HepG2 (cell line): Measurements from ENCODE around the gene TJP2. TPM values are rescaled to one million over a fixed set of nuclear protein-coding genes. Genes with fewer than 3 reads are reported as not detected.

Source experiments
- ARNT2 ChIP-seq: sonication (generic); formaldehyde crosslinking; IDR thresholded peaks from 2 replicates; pipeline ENCODE4 v1.8.0; 2022; ENCODE audit warnings: mild to moderate bottlenecking, low read depth, missing genetic modification reagents, moderate library complexity
- CREM ChIP-seq, 2 experiments: sonication (generic) in 1 of 2; formaldehyde crosslinking in 1 of 2; IDR thresholded peaks; 2 replicates each; pipeline versions ENCODE4 v1.4.0 to v1.6.1; 2016 to 2020; ENCODE audit warnings: antibody characterized with exemption in 1 of 2, mild to moderate bottlenecking in 1 of 2, missing genetic modification reagents in 1 of 2
- EP300 ChIP-seq, 3 experiments: sonication (generic) in 1 of 3; formaldehyde crosslinking in 1 of 3; IDR thresholded peaks; 2 replicates each; pipeline versions ENCODE4 v1.5.1 to v1.6.1; 2011 to 2020; ENCODE audit warnings: low read depth in 2 of 3, low read length in 2 of 3, borderline replicate concordance in 1 of 3, improper control_type of control experiment in 1 of 3, mild to moderate bottlenecking in 1 of 3, missing genetic modification reagents in 1 of 3, moderate library complexity in 1 of 3
- GATAD2A ChIP-seq: IDR thresholded peaks from 2 replicates; pipeline ENCODE4 v1.6.1; 2016
- GTF3A ChIP-seq: sonication (generic); formaldehyde crosslinking; conservative IDR thresholded peaks from 2 replicates; pipeline ENCODE4 v1.4.0; 2020; ENCODE audit warnings: mild to moderate bottlenecking, missing genetic modification reagents
- JUND ChIP-seq: sonication (generic); formaldehyde crosslinking; IDR thresholded peaks from 2 replicates; pipeline ENCODE4 v1.8.0; 2022; ENCODE audit warnings: mild to moderate bottlenecking, missing genetic modification reagents
- NFYB ChIP-seq: sonication (generic); formaldehyde crosslinking; IDR thresholded peaks from 2 replicates; pipeline ENCODE4 v1.4.0; 2020; ENCODE audit warnings: missing genetic modification reagents
- RBAK ChIP-seq: sonication (generic); formaldehyde crosslinking; IDR thresholded peaks from 2 replicates; pipeline ENCODE4 v1.5.1; 2020; ENCODE audit warnings: mild to moderate bottlenecking, missing genetic modification reagents
- SIX1 ChIP-seq: sonication (generic); formaldehyde crosslinking; IDR thresholded peaks from 2 replicates; pipeline ENCODE4 v1.4.0; 2020; ENCODE audit warnings: missing genetic modification reagents, borderline replicate concordance
- SP4 ChIP-seq: sonication (generic); formaldehyde crosslinking; IDR thresholded peaks from 2 replicates; pipeline ENCODE4 v1.8.1; 2023; ENCODE audit warnings: mild to moderate bottlenecking, missing genetic modification reagents
- ZBTB7B ChIP-seq: sonication (generic); formaldehyde crosslinking; IDR thresholded peaks from 2 replicates; pipeline ENCODE4 v1.4.0; 2020; ENCODE audit warnings: missing genetic modification reagents
- ZNF292 ChIP-seq: sonication (generic); formaldehyde crosslinking; IDR thresholded peaks from 2 replicates; pipeline ENCODE4 v1.8.1; 2022; ENCODE audit warnings: mild to moderate bottlenecking, low read depth, missing genetic modification reagents, borderline replicate concordance
- ZNF432 ChIP-seq: sonication (generic); formaldehyde crosslinking; IDR thresholded peaks from 2 replicates; pipeline ENCODE4 v1.5.0; 2020; ENCODE audit warnings: missing genetic modification reagents, mild to moderate bottlenecking, borderline replicate concordance
- polyA plus RNA-seq, 8 experiments: library from polyadenylated mRNA; depleted of rRNA in 3 of 8; stranded (reverse) in 7 of 8; unstranded in 1 of 8; fragments of >200 nt; fragmentation: Illumina TruSeq in 4 of 8; extraction: Trizol in 4 of 8; gene quantifications; 2 replicates each; pipeline versions ENCODE4 v1.2.1 to v1.2.3, GENCODE V29; 2011 to 2016; ENCODE audit warnings: low read depth in 4 of 8, missing spikeins in 1 of 8, mixed read lengths in 1 of 8; ENCODE audit not compliant: insufficient read depth in 1 of 8
- total RNA-seq, 5 experiments: library from RNA; depleted of rRNA; stranded (reverse); fragments of >200 nt; fragmentation: Illumina TruSeq; extraction: Trizol; gene quantifications; 2 replicates each; pipeline ENCODE4 v1.2.3, GENCODE V29; 2016; ENCODE audit warnings: low read depth in 1 of 5
- TF ChIP-seq, protein P1 (sequence below): sonication (generic); formaldehyde crosslinking; IDR thresholded peaks from 2 replicates; pipeline ENCODE4 v1.4.0; 2020; ENCODE audit warnings: missing genetic modification reagents
- TF ChIP-seq, protein P2 (sequence below): sonication (generic); formaldehyde crosslinking; IDR thresholded peaks from 2 replicates; pipeline ENCODE4 v1.4.0; 2020; ENCODE audit warnings: mild to moderate bottlenecking, missing genetic modification reagents
- TF ChIP-seq, protein P3 (sequence below): IDR thresholded peaks from 2 replicates; pipeline ENCODE4 v1.4.0; 2020; ENCODE audit warnings: mild to moderate bottlenecking, missing genetic modification reagents
- TF ChIP-seq, protein P4 (sequence below): sonication (generic); formaldehyde crosslinking; IDR thresholded peaks from 2 replicates; pipeline ENCODE4 v1.8.0; 2022; ENCODE audit warnings: low read depth, missing genetic modification reagents

Gene TJP2
- total and polyA plus RNA-seq, 2 of the 13 experiments (the other 11 are each of a cell fraction or from before 2014, with no cell fraction given): 109 to 110 TPM

DNA sequence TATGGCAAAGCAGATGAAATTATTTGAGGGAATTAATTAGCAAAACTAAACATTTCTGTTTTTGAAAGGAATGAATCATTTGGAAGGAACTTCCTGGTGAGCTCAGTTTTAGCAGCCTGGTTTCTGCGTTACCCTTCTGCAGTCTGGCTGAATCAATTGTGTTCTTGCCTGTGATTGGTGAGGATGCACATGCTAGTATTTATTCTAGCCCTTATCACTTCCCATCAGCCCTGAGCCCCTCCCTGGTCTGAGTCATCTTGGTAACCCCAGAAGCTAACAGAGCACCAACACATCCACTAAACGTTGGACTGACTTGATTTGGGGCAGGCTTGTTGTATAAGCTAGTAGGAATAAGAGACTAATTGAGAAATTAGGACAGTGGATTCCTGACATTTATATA, 6.6 kb downstream of the TJP2 start (continued):
- 0 out of 2 replicates have a peak, but pooled peaks have one; percentile 20 for TF ChIP-seq ZBTB7B (CRISPR knock-in tag)
- no peak for TF ChIP-seq ARNT2 (CRISPR knock-in tag)
- TF ChIP-seq, protein P1, sequence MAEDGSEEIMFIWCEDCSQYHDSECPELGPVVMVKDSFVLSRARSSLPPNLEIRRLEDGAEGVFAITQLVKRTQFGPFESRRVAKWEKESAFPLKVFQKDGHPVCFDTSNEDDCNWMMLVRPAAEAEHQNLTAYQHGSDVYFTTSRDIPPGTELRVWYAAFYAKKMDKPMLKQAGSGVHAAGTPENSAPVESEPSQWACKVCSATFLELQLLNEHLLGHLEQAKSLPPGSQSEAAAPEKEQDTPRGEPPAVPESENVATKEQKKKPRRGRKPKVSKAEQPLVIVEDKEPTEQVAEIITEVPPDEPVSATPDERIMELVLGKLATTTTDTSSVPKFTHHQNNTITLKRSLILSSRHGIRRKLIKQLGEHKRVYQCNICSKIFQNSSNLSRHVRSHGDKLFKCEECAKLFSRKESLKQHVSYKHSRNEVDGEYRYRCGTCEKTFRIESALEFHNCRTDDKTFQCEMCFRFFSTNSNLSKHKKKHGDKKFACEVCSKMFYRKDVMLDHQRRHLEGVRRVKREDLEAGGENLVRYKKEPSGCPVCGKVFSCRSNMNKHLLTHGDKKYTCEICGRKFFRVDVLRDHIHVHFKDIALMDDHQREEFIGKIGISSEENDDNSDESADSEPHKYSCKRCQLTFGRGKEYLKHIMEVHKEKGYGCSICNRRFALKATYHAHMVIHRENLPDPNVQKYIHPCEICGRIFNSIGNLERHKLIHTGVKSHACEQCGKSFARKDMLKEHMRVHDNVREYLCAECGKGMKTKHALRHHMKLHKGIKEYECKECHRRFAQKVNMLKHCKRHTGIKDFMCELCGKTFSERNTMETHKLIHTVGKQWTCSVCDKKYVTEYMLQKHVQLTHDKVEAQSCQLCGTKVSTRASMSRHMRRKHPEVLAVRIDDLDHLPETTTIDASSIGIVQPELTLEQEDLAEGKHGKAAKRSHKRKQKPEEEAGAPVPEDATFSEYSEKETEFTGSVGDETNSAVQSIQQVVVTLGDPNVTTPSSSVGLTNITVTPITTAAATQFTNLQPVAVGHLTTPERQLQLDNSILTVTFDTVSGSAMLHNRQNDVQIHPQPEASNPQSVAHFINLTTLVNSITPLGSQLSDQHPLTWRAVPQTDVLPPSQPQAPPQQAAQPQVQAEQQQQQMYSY (CRISPR knock-in tag): no peak
- peak; percentile 80; the same call in 1 of the 2 replicates for TF ChIP-seq JUND (CRISPR knock-in tag)
- peak; percentile 69; the same call in 1 of the 2 replicates for TF ChIP-seq SIX1
- peak in 1 of 2 experiments; percentile 71; a peak in 2 of 4 replicates for TF ChIP-seq EP300 (IDR thresholded peaks at IDR 0.05; ENCODE audit: low read depth in 2 of 2, low read length in 2 of 2)
- TF ChIP-seq EP300 (CRISPR knock-in tag; IDR thresholded peaks at IDR 0.05; ENCODE audit: borderline replicate concordance): peak; percentile 55
- no peak for TF ChIP-seq SP4 (CRISPR knock-in tag)
- TF ChIP-seq, protein P2, sequence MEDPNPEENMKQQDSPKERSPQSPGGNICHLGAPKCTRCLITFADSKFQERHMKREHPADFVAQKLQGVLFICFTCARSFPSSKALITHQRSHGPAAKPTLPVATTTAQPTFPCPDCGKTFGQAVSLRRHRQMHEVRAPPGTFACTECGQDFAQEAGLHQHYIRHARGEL: no peak
- no peak for TF ChIP-seq RBAK (CRISPR knock-in tag)
- TF ChIP-seq ZNF432 (CRISPR knock-in tag): no peak
- TF ChIP-seq, protein P3, sequence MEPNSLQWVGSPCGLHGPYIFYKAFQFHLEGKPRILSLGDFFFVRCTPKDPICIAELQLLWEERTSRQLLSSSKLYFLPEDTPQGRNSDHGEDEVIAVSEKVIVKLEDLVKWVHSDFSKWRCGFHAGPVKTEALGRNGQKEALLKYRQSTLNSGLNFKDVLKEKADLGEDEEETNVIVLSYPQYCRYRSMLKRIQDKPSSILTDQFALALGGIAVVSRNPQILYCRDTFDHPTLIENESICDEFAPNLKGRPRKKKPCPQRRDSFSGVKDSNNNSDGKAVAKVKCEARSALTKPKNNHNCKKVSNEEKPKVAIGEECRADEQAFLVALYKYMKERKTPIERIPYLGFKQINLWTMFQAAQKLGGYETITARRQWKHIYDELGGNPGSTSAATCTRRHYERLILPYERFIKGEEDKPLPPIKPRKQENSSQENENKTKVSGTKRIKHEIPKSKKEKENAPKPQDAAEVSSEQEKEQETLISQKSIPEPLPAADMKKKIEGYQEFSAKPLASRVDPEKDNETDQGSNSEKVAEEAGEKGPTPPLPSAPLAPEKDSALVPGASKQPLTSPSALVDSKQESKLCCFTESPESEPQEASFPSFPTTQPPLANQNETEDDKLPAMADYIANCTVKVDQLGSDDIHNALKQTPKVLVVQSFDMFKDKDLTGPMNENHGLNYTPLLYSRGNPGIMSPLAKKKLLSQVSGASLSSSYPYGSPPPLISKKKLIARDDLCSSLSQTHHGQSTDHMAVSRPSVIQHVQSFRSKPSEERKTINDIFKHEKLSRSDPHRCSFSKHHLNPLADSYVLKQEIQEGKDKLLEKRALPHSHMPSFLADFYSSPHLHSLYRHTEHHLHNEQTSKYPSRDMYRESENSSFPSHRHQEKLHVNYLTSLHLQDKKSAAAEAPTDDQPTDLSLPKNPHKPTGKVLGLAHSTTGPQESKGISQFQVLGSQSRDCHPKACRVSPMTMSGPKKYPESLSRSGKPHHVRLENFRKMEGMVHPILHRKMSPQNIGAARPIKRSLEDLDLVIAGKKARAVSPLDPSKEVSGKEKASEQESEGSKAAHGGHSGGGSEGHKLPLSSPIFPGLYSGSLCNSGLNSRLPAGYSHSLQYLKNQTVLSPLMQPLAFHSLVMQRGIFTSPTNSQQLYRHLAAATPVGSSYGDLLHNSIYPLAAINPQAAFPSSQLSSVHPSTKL (CRISPR knock-in tag): peak; percentile 73
- peak; percentile 42; the same call in 1 of the 2 replicates for TF ChIP-seq GATAD2A (CRISPR knock-in tag)
- no peak for TF ChIP-seq ZNF292 (CRISPR knock-in tag)
- peak; percentile 52; the same call in 1 of the 2 replicates for TF ChIP-seq CREM (IDR thresholded peaks at IDR 0.05)
- no peak for TF ChIP-seq CREM (CRISPR knock-in tag; IDR thresholded peaks at IDR 0.05)
- peak; percentile 70 for TF ChIP-seq NFYB
- TF ChIP-seq GTF3A (CRISPR knock-in tag): no peak
- TF ChIP-seq, protein P4, sequence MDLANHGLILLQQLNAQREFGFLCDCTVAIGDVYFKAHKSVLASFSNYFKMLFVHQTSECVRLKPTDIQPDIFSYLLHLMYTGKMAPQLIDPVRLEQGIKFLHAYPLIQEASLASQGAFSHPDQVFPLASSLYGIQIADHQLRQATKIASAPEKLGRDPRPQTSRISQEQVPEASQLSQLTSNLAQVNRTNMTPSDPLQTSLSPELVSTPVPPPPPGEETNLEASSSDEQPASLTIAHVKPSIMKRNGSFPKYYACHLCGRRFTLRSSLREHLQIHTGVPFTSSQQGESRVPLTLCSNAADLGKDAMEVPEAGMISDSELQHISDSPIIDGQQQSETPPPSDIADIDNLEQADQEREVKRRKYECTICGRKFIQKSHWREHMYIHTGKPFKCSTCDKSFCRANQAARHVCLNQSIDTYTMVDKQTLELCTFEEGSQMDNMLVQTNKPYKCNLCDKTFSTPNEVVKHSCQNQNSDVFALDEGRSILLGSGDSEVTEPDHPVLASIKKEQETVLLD: no peak
